ENCODE measurements around the gene FITM2.

DNA sequence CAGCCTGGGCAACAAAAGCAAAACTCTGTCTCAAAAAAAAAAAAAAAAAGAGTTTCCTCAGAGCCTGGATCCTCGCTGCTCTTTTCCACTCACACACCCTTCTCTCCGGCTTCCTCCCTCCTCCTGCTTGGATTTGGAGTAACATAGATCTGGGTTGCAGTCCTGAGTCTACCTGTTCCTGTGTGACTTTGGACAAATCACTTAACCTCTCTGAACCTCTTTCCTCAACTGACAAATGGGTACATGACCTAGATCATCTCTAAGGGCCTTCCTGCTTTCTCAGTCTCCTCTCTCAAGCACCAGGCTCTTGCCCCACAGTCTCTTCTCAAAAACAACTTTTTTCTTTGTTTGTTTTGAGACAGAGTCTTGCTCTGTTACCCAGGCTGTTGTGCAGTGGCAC is 20.2 kb upstream of the FITM2 start:
- TF ChIP-seq, protein P1, sequence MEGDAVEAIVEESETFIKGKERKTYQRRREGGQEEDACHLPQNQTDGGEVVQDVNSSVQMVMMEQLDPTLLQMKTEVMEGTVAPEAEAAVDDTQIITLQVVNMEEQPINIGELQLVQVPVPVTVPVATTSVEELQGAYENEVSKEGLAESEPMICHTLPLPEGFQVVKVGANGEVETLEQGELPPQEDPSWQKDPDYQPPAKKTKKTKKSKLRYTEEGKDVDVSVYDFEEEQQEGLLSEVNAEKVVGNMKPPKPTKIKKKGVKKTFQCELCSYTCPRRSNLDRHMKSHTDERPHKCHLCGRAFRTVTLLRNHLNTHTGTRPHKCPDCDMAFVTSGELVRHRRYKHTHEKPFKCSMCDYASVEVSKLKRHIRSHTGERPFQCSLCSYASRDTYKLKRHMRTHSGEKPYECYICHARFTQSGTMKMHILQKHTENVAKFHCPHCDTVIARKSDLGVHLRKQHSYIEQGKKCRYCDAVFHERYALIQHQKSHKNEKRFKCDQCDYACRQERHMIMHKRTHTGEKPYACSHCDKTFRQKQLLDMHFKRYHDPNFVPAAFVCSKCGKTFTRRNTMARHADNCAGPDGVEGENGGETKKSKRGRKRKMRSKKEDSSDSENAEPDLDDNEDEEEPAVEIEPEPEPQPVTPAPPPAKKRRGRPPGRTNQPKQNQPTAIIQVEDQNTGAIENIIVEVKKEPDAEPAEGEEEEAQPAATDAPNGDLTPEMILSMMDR (IDR thresholded peaks at IDR 0.05; ENCODE audit: low read depth, low read length), result no peak
- TF ChIP-seq, protein P2, sequence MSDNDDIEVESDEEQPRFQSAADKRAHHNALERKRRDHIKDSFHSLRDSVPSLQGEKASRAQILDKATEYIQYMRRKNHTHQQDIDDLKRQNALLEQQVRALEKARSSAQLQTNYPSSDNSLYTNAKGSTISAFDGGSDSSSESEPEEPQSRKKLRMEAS (IDR thresholded peaks at IDR 0.05; ENCODE audit: low read depth, low read length), result no peak

Data from NB4 (cell line).